Stimulated activated CD8-positive, alpha-beta memory T cell treated with anti-CD3 and anti-CD28 coated beads, Interleukin-4, amount 100 ng/mL, for 1 hour (primary cell): ENCODE results near the gene AMPD3.

Source experiments
- DNase-seq, 2 donors: peaks; one replicate each; pipeline ENCODE4 v3.0.0-alpha.2; 2020; ENCODE audit warnings: low read depth in 2 of 2, low spot score in 1 of 2

AMPD3 gene

DNA sequence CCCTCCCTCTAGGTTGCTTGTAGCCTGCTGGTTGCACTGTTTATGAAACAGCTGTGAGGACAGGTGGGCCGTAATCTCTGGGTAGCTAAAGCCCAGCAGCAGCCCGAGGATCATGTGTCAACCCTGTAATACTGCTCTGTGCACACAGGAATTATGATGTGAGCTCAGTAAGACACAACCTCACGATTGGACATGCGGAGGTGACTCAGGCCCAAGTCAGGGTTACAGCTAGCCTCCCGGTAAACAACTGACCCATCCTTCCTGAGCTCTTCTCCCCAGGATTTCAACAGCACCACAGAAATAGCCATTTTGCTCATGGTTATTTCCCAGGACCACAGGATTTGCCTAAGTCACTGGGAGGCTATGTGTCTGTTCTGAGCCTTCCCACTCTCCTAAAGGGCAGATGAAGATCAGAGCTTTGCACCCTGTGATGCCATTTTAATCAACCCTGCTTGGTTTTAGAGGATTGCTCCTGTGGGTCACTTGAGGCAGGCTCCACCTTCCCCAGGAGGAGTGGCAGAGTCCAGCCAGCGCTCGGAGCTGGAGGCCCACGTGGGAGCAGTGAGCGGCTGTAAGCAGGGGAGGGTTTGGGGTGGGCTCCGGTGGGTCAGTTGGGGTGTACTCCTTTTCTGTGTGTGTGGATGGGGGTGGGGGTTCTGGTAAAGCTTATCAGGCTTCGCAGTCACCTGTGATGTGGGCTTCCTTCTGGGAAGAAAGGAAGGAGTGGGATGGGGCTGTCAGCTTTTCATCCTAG is at the start of gene AMPD3:
Gene AMPD3 (plus strand): TSS at position 387 of the 754 bp plus-strand sequence. CDS start 6,256 bp downstream, outside the sequence.
- DNase-seq, result no peak

DNA sequence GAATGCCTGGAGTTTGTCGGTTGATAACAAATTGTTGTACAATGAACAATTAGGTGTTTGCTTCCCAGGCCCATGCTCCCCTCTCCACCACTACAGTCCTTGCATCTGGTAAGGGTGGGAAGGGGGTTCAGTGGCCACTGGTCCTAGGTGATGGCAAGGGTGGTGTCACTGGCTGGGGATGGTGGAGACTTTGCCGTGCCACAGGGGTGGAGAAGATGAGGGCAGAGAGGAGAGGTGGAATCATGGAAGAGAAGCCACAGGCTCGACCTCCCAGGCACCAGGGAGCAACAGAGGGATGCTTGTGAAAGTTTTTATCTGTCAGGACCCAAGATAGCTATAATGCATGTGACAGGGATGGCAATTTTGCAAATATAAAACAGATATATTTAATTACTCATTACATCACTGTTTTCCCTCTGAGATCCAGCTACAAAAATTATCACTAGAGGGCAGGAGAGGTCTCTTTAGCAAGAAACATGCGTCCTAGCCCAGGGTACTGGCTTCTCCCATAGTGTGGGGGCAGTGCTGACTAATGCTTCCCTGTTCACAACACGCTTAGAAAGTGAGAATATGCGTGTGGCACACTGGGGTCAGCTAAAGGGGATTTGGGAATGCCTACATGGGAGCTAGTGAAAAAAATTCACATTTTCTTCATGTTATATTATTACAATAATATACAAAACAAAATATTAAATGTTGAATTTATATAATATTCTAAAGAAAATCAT is 49.0 kb upstream of the AMPD3 start:
- DNase-seq, result peak in 1 of 2 donors; percentile 18

DNA sequence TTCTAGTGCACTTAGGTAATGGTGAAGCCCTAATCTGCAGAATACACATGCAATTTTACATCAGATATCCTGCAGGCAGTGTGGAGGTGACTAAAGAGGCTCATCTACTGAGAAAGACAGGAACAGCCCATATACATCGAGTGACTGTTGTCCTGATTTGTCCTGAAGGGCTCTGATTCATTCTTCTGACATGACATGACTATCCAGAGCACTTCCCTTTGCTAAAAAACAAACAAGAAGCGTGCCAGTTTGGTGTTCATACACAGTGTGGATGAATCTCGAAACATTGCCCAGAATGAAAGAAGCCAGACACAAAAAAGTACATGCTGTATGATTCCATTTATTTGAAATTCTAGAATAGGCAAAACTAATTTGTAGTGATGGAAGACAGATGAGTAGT is 48.0 kb upstream of the AMPD3 start:
- no peak for DNase-seq

- DNase-seq, result no peak
Observed at GRCh38 chr11:10407749-10408685, 47.0 kb upstream of the AMPD3 start.

- DNase-seq, result no peak
Observed at GRCh38 chr11:10409207-10409661, 45.8 kb upstream of the AMPD3 start.

GRCh38 chr11:10410106-10410843 is 44.8 kb upstream of the AMPD3 start:
- DNase-seq, result no peak

DNA sequence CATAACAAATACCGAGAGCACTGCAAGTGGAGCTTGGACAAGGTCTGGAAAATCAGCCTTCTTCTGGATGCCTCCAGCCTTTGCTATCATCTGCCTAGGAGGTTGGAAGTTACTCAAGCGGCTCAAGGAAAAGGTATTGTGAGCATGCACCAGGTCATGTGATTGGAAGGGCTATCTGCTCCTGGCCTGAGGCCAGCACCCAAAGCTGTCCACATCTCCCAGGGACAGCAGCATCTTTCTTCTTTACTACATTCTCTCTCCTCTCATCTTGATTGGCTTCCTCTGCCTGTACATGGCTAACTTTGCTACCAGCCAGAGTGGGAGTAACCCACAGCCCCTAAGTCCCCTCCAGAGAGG is 44.2 kb upstream of the AMPD3 start:
- no peak for DNase-seq

DNA sequence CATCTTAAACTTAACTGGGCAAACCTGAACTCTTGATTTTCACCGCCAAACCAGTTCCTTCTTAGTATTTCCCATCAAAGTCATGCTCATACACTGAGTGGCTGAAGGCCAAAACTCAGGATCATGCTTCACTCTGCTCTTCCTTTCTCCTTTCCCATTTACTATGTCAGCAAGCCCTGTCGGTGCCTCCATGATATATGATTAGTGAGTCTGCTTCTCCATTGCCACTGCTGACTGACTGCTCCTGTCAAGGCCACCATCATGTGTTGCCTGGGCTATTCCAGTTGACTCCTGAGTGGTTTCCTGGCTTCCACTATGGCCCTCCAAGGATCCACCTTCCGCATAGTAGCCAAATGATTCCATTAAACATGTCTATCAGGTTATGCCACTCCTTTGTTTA is 42.8 kb upstream of the AMPD3 start:
- no peak for DNase-seq

- DNase-seq, result peak in 1 of 2 donors; percentile 7
Observed at GRCh38 chr11:10413268-10413667, 41.8 kb upstream of the AMPD3 start.

- DNase-seq, result no peak
Observed at GRCh38 chr11:10414181-10414580, 40.9 kb upstream of the AMPD3 start.

GRCh38 chr11:10414659-10415058 is 40.4 kb upstream of the AMPD3 start:
- DNase-seq, result no peak

- no peak for DNase-seq
Observed at GRCh38 chr11:10415817-10416392, 39.2 kb upstream of the AMPD3 start.

GRCh38 chr11:10418259-10418949 is 36.7 kb upstream of the AMPD3 start:
- no peak for DNase-seq

DNA sequence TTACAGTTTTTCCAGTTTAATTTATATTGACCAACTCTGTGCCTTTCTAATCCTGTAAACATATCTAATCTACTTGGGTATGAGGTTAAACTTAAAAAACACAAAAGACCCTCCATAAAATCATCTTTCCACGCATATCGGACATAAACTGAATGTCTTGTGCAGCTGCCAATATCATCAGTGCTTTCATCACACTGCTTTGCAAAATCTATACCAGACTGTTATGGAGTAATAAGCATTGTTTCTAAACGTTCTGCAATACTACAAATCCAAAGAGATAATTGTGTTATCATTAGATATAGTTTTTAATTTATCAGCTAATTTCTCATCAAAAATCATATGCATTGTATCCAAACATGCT is 36.1 kb upstream of the AMPD3 start:
- no peak for DNase-seq

DNA sequence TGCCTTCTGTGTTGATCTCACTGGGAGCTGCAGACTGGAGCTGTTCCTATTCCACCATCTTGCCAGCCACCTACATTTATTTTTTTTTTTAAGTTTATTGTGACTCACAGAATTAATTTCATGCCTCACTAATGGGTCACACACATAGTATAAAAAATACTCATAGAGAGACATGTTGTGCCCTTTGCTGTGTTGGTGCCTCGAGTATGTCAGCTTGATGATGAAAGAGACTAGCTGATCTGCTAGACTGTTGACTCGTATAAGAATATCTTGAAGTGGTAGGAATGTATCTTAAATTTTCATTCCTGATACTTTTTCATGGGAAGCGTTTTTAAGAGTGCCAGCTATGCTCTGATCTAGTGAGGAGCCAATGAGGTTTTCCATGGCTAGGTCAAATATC is 28.6 kb upstream of the AMPD3 start:
- DNase-seq, result no peak

DNA sequence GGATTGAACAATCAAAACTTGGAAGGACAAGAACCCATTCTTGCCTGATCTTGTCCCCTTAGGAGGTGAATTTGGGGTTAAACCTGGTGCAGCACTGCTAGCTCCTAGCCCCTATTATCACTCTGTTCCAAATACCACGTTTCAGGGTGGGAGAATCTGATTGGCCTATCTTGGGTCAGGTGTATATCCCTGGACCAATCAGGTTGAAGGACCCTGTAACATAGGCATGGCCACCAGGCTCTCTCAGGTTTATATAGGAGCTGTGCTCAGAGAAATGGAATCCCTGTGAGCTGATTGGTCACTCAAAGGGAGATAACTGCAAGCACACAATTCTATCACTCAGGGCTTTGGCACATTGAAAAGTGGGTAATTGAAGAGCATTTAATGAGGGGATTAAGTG is 26.6 kb upstream of the AMPD3 start:
- no peak for DNase-seq

- no peak for DNase-seq
Observed at GRCh38 chr11:10429526-10429925, 25.5 kb upstream of the AMPD3 start.

GRCh38 chr11:10432493-10432892 is 22.6 kb upstream of the AMPD3 start:
- no peak for DNase-seq

DNA sequence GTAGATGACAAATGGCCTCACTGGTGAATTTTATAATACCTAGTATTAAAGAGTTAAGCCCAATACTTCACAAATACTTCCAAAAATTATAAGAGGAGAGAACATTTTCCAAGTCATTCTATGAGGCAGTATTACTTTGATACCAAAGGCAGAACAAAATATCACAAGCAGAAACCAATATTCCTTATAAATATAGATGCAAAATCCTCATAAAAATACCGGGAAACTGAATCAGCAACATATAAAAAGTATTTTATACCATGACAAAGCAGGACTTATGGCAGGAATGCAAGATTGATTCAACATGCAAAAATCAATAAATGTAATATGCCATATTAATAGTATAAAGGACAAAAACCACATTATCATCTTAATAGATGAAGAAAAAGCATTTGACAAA is 22.1 kb upstream of the AMPD3 start:
- DNase-seq, result no peak

- no peak for DNase-seq
Observed at GRCh38 chr11:10436224-10436623, 18.8 kb upstream of the AMPD3 start.
